MCF 10A (cell line): ENCODE data around the gene ELAVL2. TPM values are rescaled to one million over a fixed set of nuclear protein-coding genes. Genes with fewer than 3 reads are reported as not detected.

Experiments used
- BruUV-seq: library from RNA; stranded (reverse); fragments of 400-500 nt; replicated peaks from 2 replicates; lab custom pipeline; 2021; lab: Mats Ljungman, UMichigan
- CTCF ChIA-PET: fragments of 300-600 bp; sonication (Branson Sonifier 250); formaldehyde crosslinking; extraction: SDS; loops from one replicate; lab custom pipeline; 2021; ENCODE audit warnings: antibody characterized with exemption, inconsistent platforms; lab: Yijun Ruan, JAX
- POLR2A ChIA-PET: fragments of 300-600, 350-650 bp; sonication (Branson Sonifier 250); formaldehyde crosslinking; extraction: SDS; loops from one replicate; lab custom pipeline; 2020; ENCODE audit warnings: antibody characterized with exemption, inconsistent platforms; lab: Yijun Ruan, JAX
- DNase-seq: peaks from one replicate; pipeline ENCODE4 v3.0.0-alpha.2; 2018; ENCODE audit not compliant: unreplicated experiment
- H3K27ac Mint-ChIP-seq: one replicate; pipeline ENCODE4 v1.8.0; 2022; ENCODE audit warnings: mild to moderate bottlenecking, low read depth, mixed read lengths; ENCODE audit not compliant: unreplicated experiment
- H3K27me3 Mint-ChIP-seq: one replicate; pipeline ENCODE4 v1.8.0; 2022; ENCODE audit warnings: mixed read lengths; ENCODE audit not compliant: insufficient read depth, unreplicated experiment
- H3K36me3 Mint-ChIP-seq: one replicate; pipeline ENCODE4 v1.8.0; 2022; ENCODE audit warnings: mild to moderate bottlenecking, moderate library complexity, mixed read lengths; ENCODE audit not compliant: insufficient read depth, unreplicated experiment
- H3K4me1 Mint-ChIP-seq: one replicate; pipeline ENCODE4 v1.8.0; 2022; ENCODE audit warnings: mixed read lengths; ENCODE audit not compliant: insufficient read depth, unreplicated experiment
- H3K4me3 Mint-ChIP-seq: one replicate; pipeline ENCODE4 v1.8.0; 2022; ENCODE audit warnings: mild to moderate bottlenecking, moderate library complexity, mixed read lengths; ENCODE audit not compliant: unreplicated experiment
- H3K9me3 Mint-ChIP-seq: one replicate; pipeline ENCODE4 v1.8.0; 2022; ENCODE audit warnings: mixed read lengths; ENCODE audit not compliant: unreplicated experiment
- CTCF ChIP-seq: fragments of 200-600 bp; IDR thresholded peaks from one replicate; pipeline ENCODE4 v1.8.0; 2022; ENCODE audit warnings: antibody characterized with exemption, mild to moderate bottlenecking; ENCODE audit not compliant: unreplicated experiment
- intact Hi-C: fragments of 100-400 bp; cut with micrococcal nuclease; formaldehyde crosslinking; loops from 2 replicates; pipeline ENCODE4 v1.14.1; 2022
- total RNA-seq: library from RNA; stranded (reverse); gene quantifications from 2 replicates; pipeline ENCODE4 v1.2.3, GENCODE V29; 2022

Gene ELAVL2
- total RNA-seq, 1 experiment from 2014 or later: 6.0 TPM

GRCh38 chr9:23801523-23801922 is 24.5 kb downstream of the ELAVL2 start:
- no TSS peak for BruUV-seq
- CTCF ChIA-PET: interaction anchor here (0.7 kb wide), 1 partner anchor 19 kb away, joined by 3 read pairs; no protein-coding TSS in a partner anchor

GRCh38 chr9:23799521-23799920 is 26.5 kb downstream of the ELAVL2 start:
- H3K27me3 Mint-ChIP-seq: no peaks in the 10 kb centered on the region
- H3K4me3 Mint-ChIP-seq: no peak overlapping the region
- no peak for TF ChIP-seq CTCF
- H3K36me3 Mint-ChIP-seq: no peaks in the 10 kb centered on the region
- ChIA-PET POLR2A (interaction anchor here (1.0 kb wide), 1 partner anchor 25 kb away, joined by 3 read pairs; no protein-coding TSS in a partner anchor), CTCF (interaction anchor here (0.6 kb wide), 1 partner anchor 16 kb away, joined by 3 read pairs; no protein-coding TSS in a partner anchor)
- peaks cover 5% of the 10 kb centered on the region for H3K4me1 Mint-ChIP-seq
- intact Hi-C loops: no loop called here
- no peak overlapping the region for H3K27ac Mint-ChIP-seq
- DNase-seq: no peak
- H3K9me3 Mint-ChIP-seq: no peaks in the 10 kb centered on the region
- BruUV-seq: no TSS peak

More at GRCh38 chr9:23801523-23801922, 24.5 kb downstream of the ELAVL2 start:
- Mint-ChIP-seq H3K27ac (no peak overlapping the region), H3K27me3 (no peaks in the 10 kb centered on the region), H3K4me1 (peaks cover 5% of the 10 kb centered on the region), H3K36me3 (no peaks in the 10 kb centered on the region), H3K4me3 (no peak overlapping the region), H3K9me3 (no peaks in the 10 kb centered on the region)
- POLR2A ChIA-PET: interaction anchor here (0.6 to 1.3 kb wide), 2 partner anchors 9 to 285 kb away, joined by 3 read pairs; no protein-coding TSS in a partner anchor
- intact Hi-C loops: no loop called here
- no peak for DNase-seq
- TF ChIP-seq CTCF: no peak

GRCh38 chr9:23798325-23798724 is 27.7 kb downstream of the ELAVL2 start:
- peaks cover 2% of the 10 kb centered on the region for H3K4me1 Mint-ChIP-seq
- no peak overlapping the region for H3K27ac Mint-ChIP-seq
- no peaks in the 10 kb centered on the region for H3K36me3 Mint-ChIP-seq
- no peak for TF ChIP-seq CTCF
- no peaks in the 10 kb centered on the region for H3K9me3 Mint-ChIP-seq
- no TSS peak for BruUV-seq
- intact Hi-C loops: no loop called here
- H3K27me3 Mint-ChIP-seq: no peaks in the 10 kb centered on the region
- POLR2A ChIA-PET: interaction anchor here (0.6 kb wide), 1 partner anchor 16 kb away, joined by 4 read pairs; no protein-coding TSS in a partner anchor
- DNase-seq: no peak
- CTCF ChIA-PET: no interaction called here
- no peak overlapping the region for H3K4me3 Mint-ChIP-seq

- DNase-seq: no peak
- Mint-ChIP-seq H3K27ac (no peak overlapping the region), H3K4me3 (no peak overlapping the region), H3K27me3 (no peaks in the 10 kb centered on the region), H3K36me3 (no peaks in the 10 kb centered on the region), H3K9me3 (no peaks in the 10 kb centered on the region), H3K4me1 (no peaks in the 10 kb centered on the region)
- CTCF ChIA-PET: no interaction called here
- POLR2A ChIA-PET: interaction anchor here (0.5 to 1.4 kb wide), 3 partner anchors 10 to 30 kb away, joined by 3 to 5 read pairs (median 3); partner anchors contain the start of gene ELAVL2
- TF ChIP-seq CTCF: no peak
- intact Hi-C loops: no loop called here
- no TSS peak for BruUV-seq
Observed at GRCh38 chr9:23796209-23796608, 29.8 kb downstream of the ELAVL2 start.
